ENCODE results near the gene GPR75.
A peak's percentile ranks its signal among the peaks of the same experiment; 100 is the strongest.
"Not testable (repeated sequence)": the region's sequence is repeated elsewhere in the genome, so short reads cannot be mapped to it uniquely, and the experiment has no call there.

Gene GPR75

GRCh38 chr2:53848062-53848461, 11.7 kb downstream of the GPR75 start (continued):
- TF ChIP-seq RBAK (tag by site-specific recombination; IDR thresholded peaks at IDR 0.05) = no peak
- TF ChIP-seq ZNF837 (tag by site-specific recombination; IDR thresholded peaks at IDR 0.05) = no peak
- TF ChIP-seq KLF7 (tag by site-specific recombination; IDR thresholded peaks at IDR 0.05; ENCODE audit: borderline replicate concordance) = no peak
- TF ChIP-seq ZXDB (tag by site-specific recombination; IDR thresholded peaks at IDR 0.05) = no peak
- TF ChIP-seq ZNF26 (tag by site-specific recombination; IDR thresholded peaks at IDR 0.05) = no peak

- TF ChIP-seq ZNF366 (tag by site-specific recombination; conservative IDR thresholded peaks at IDR 0.05) (0 out of 2 replicates have a peak, but pooled peaks have one; percentile 32), HOXA7 (CRISPR knock-in tag; IDR thresholded peaks at IDR 0.05; ENCODE audit: borderline replicate concordance) (no peak)
- no peaks in the 10 kb centered on the region for H3K36me3 ChIP-seq (ENCODE audit: control insufficient read depth in 2 of 2, insufficient read depth in 1 of 2, low read length in 2 of 2)
- no peak overlapping the region for H3K27ac ChIP-seq (ENCODE audit: extremely low read depth, low read depth, low read length)
- POLR2A ChIA-PET = no interaction called here
- no peak overlapping the region for H3K4me3 ChIP-seq (ENCODE audit: low read depth, low read length)
- H3K4me1 ChIP-seq (ENCODE audit: control insufficient read depth, insufficient read depth, low read length) = no peaks in the 10 kb centered on the region
- CTCF ChIA-PET = no interaction called here
- no peaks in the 10 kb centered on the region for H3K9me3 ChIP-seq (ENCODE audit: control insufficient read depth, insufficient read depth, low read depth, low read length)
These were observed 16.2 kb downstream of the GPR75 start for GRCh38 chr2:53843595-53843994.

DNA sequence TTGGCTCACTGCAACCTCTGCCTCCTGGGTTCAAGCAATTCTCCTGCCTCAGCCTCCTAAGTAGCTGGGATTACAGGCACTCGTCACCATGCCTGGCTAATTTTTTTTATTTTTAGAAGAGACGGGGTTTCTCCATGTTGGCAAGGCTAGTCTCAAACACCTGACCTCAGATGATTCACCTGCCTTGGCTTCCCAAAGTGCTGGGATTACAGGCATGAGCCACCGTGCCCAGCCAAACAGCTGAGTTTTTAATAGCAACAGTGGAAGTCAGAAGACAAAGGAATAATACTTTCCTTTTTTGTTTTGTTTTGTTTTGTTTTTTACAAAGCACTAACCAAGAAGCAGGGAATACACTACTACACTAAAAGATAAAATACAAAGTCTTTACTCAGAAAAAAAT, 16.9 kb downstream of the GPR75 start:
- Histone ChIP-seq H3K4me3 (ENCODE audit: low read depth, low read length) (no peak overlapping the region), H3K4me1 (ENCODE audit: control insufficient read depth, insufficient read depth, low read length) (no peaks in the 10 kb centered on the region), H3K9me3 (ENCODE audit: control insufficient read depth, insufficient read depth, low read depth, low read length) (no peaks in the 10 kb centered on the region), H3K27ac (ENCODE audit: extremely low read depth, low read depth, low read length) (no peak overlapping the region), H3K36me3 (ENCODE audit: control insufficient read depth in 2 of 2, insufficient read depth in 1 of 2, low read length in 2 of 2) (no peaks in the 10 kb centered on the region)
- TF ChIP-seq ZNF26 (tag by site-specific recombination; IDR thresholded peaks at IDR 0.05) = no peak
- TF ChIP-seq ZNF596 (tag by site-specific recombination; IDR thresholded peaks at IDR 0.05) = no peak
- no peak for TF ChIP-seq GLI4 (tag by site-specific recombination; IDR thresholded peaks at IDR 0.05)
- TF ChIP-seq ZNF112 (tag by site-specific recombination; IDR thresholded peaks at IDR 0.05) = no peak
- no peak for TF ChIP-seq ZBTB48 (tag by site-specific recombination; IDR thresholded peaks at IDR 0.05)
- TF ChIP-seq ZNF354C (tag by site-specific recombination; IDR thresholded peaks at IDR 0.05; ENCODE audit: borderline replicate concordance, low read depth) = no peak
- no peak for TF ChIP-seq ZNF433 (tag by site-specific recombination; IDR thresholded peaks at IDR 0.05; ENCODE audit: low read depth)
- no peak for TF ChIP-seq ZNF140 (tag by site-specific recombination; IDR thresholded peaks at IDR 0.05)
- no peak for TF ChIP-seq ZFP3 (tag by site-specific recombination; IDR thresholded peaks at IDR 0.05; ENCODE audit: low read depth)
- POLR2A ChIA-PET = no interaction called here
- CTCF ChIA-PET = interaction anchor here (0.7 kb wide), 1 partner anchor 264 kb away, joined by 5 read pairs; no protein-coding TSS in a partner anchor

DNA sequence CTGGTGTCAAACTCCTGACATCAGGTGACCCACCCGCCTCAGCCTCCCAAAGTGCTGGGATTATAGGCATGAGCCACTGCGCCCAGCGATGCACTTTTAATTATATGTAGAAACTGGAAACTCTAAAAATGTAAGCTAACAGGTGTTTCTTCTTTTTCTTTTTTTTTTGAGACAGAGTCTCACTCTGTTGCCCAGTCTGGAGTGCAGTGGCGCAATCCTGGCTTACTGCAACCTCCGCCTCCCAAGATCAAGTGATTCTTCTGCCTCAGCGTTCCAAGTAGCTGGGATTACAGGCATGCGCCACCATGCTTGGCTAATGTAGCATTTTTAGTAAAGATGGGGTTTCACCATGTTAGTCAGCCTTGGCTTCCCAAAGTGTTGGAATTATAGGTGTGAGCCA, 18.1 kb downstream of the GPR75 start:
- H3K27ac ChIP-seq (ENCODE audit: extremely low read depth, low read depth, low read length); H3K36me3 ChIP-seq (ENCODE audit: control insufficient read depth in 2 of 2, insufficient read depth in 1 of 2, low read length in 2 of 2); CTCF ChIA-PET; H3K4me3 ChIP-seq (ENCODE audit: low read depth, low read length); H3K4me1 ChIP-seq (ENCODE audit: control insufficient read depth, insufficient read depth, low read length); H3K9me3 ChIP-seq (ENCODE audit: control insufficient read depth, insufficient read depth, low read depth, low read length): not testable (repeated sequence)
- POLR2A ChIA-PET = interaction anchor here (0.7 kb wide), 1 partner anchor 36 kb away, joined by 5 read pairs; no protein-coding TSS in a partner anchor

GRCh38 chr2:53840580-53840979, 19.2 kb downstream of the GPR75 start:
- Histone ChIP-seq H3K27ac (ENCODE audit: extremely low read depth, low read depth, low read length) (no peak overlapping the region), H3K4me3 (ENCODE audit: low read depth, low read length) (no peak overlapping the region), H3K36me3 (ENCODE audit: control insufficient read depth in 2 of 2, insufficient read depth in 1 of 2, low read length in 2 of 2) (no peaks in the 10 kb centered on the region), H3K4me1 (ENCODE audit: control insufficient read depth, insufficient read depth, low read length) (no peaks in the 10 kb centered on the region), H3K9me3 (ENCODE audit: control insufficient read depth, insufficient read depth, low read depth, low read length) (no peaks in the 10 kb centered on the region)
- POLR2A ChIA-PET = no interaction called here
- CTCF ChIA-PET = no interaction called here
- no peak for TF ChIP-seq ZNF555 (tag by site-specific recombination; conservative IDR thresholded peaks at IDR 0.05)
- TF ChIP-seq MEIS1 (CRISPR knock-in tag; IDR thresholded peaks at IDR 0.05; ENCODE audit: borderline replicate concordance) = no peak
- no peak for TF ChIP-seq GFI1B (tag by site-specific recombination; IDR thresholded peaks at IDR 0.05)
- no peak for TF ChIP-seq ZNF433 (tag by site-specific recombination; IDR thresholded peaks at IDR 0.05; ENCODE audit: low read depth)
- no peak for TF ChIP-seq HOXC10 (CRISPR knock-in tag; IDR thresholded peaks at IDR 0.05)
- TF ChIP-seq, protein P1, sequence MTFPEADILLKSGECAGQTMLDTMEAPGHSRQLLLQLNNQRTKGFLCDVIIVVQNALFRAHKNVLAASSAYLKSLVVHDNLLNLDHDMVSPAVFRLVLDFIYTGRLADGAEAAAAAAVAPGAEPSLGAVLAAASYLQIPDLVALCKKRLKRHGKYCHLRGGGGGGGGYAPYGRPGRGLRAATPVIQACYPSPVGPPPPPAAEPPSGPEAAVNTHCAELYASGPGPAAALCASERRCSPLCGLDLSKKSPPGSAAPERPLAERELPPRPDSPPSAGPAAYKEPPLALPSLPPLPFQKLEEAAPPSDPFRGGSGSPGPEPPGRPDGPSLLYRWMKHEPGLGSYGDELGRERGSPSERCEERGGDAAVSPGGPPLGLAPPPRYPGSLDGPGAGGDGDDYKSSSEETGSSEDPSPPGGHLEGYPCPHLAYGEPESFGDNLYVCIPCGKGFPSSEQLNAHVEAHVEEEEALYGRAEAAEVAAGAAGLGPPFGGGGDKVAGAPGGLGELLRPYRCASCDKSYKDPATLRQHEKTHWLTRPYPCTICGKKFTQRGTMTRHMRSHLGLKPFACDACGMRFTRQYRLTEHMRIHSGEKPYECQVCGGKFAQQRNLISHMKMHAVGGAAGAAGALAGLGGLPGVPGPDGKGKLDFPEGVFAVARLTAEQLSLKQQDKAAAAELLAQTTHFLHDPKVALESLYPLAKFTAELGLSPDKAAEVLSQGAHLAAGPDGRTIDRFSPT (tag by site-specific recombination; IDR thresholded peaks at IDR 0.05) = no peak
- TF ChIP-seq ZNF670 (tag by site-specific recombination; IDR thresholded peaks at IDR 0.05; ENCODE audit: low read depth) = no peak
- no peak for TF ChIP-seq ZBTB21 (tag by site-specific recombination; IDR thresholded peaks at IDR 0.05)
